ACC112 (cell line): Measurements from ENCODE around the gene CALHM4.

ENCODE experiments used
- H2AFZ ChIP-seq: fragments of 200-600 bp; sonication (generic); one replicate; pipeline ENCODE4 v1.6.0; 2017; ENCODE audit warnings: antibody characterized with exemption, low read length; ENCODE audit not compliant: unreplicated experiment
- H3K27ac ChIP-seq: fragments of 200-600 bp; sonication (generic); 2 replicates; pipeline ENCODE4 v1.5.1; 2014; ENCODE audit warnings: low read depth, mild to moderate bottlenecking, antibody characterized with exemption, low read length, moderate library complexity
- H3K27me3 ChIP-seq: fragments of 200-600 bp; sonication (generic); 2 replicates; pipeline ENCODE4 v1.6.1; 2014; ENCODE audit warnings: mild to moderate bottlenecking, antibody characterized with exemption, low read length, moderate library complexity, mixed read lengths; ENCODE audit not compliant: insufficient read depth
- H3K36me3 ChIP-seq: fragments of 200-600 bp; sonication (generic); 2 replicates; pipeline ENCODE4 v1.6.1; 2016; ENCODE audit warnings: mild to moderate bottlenecking, antibody characterized with exemption, low read length, moderate library complexity, mixed read lengths; ENCODE audit not compliant: insufficient read depth
- H3K4me1 ChIP-seq: fragments of 200-600 bp; sonication (generic); one replicate; pipeline ENCODE4 v1.6.1; 2016; ENCODE audit warnings: low read length, mixed read lengths; ENCODE audit not compliant: insufficient read depth, unreplicated experiment, control insufficient read depth
- H3K4me3 ChIP-seq: fragments of 200-600 bp; sonication (generic); 2 replicates; pipeline ENCODE4 v1.5.1; 2014; ENCODE audit warnings: mild to moderate bottlenecking, low read depth, low read length
- H3K79me2 ChIP-seq: fragments of 200-600 bp; sonication (generic); one replicate; pipeline ENCODE4 v1.6.0; 2016; ENCODE audit warnings: low read length; ENCODE audit not compliant: control insufficient read depth, unreplicated experiment, insufficient read depth

Gene CALHM4

GRCh38 chr6:116522896-116523295 is 30.7 kb upstream of the CALHM4 start:
- Histone ChIP-seq H3K79me2 (no peaks in the 10 kb centered on the region), H3K36me3 (no peaks in the 10 kb centered on the region), H3K27me3 (no peaks in the 10 kb centered on the region), H3K4me1 (no peaks in the 10 kb centered on the region), H3K4me3 (no peak overlapping the region), H2AFZ (no peak overlapping the region), H3K27ac (no peak overlapping the region)

GRCh38 chr6:116524236-116524635 is 29.3 kb upstream of the CALHM4 start:
- no peak overlapping the region for H3K27ac ChIP-seq
- no peaks in the 10 kb centered on the region for H3K27me3 ChIP-seq
- no peak overlapping the region for H3K4me3 ChIP-seq
- H2AFZ ChIP-seq = no peak overlapping the region
- no peaks in the 10 kb centered on the region for H3K79me2 ChIP-seq
- H3K4me1 ChIP-seq = peaks cover 10% of the 10 kb centered on the region
- no peaks in the 10 kb centered on the region for H3K36me3 ChIP-seq

GRCh38 chr6:116528133-116528532 is 25.4 kb upstream of the CALHM4 start:
- no peak overlapping the region for H3K4me3 ChIP-seq
- peaks cover 14% of the 10 kb centered on the region for H3K4me1 ChIP-seq
- no peaks in the 10 kb centered on the region for H3K27me3 ChIP-seq
- no peaks in the 10 kb centered on the region for H3K36me3 ChIP-seq
- H3K27ac ChIP-seq = no peak overlapping the region
- H3K79me2 ChIP-seq = no peaks in the 10 kb centered on the region
- H2AFZ ChIP-seq = no peak overlapping the region

- Histone ChIP-seq H3K27me3 (no peaks in the 10 kb centered on the region), H3K79me2 (no peaks in the 10 kb centered on the region), H3K27ac (no peak overlapping the region), H3K4me1 (peaks cover 14% of the 10 kb centered on the region), H3K36me3 (no peaks in the 10 kb centered on the region), H2AFZ (peak overlapping the region; percentile 44), H3K4me3 (no peak overlapping the region)
These were observed 24.8 kb upstream of the CALHM4 start for GRCh38 chr6:116528780-116529179.

GRCh38 chr6:116529466-116530290 is 23.9 kb upstream of the CALHM4 start:
- no peaks in the 10 kb centered on the region for H3K36me3 ChIP-seq
- no peak overlapping the region for H3K27ac ChIP-seq
- H3K4me3 ChIP-seq = no peak overlapping the region
- H2AFZ ChIP-seq = no peak overlapping the region
- no peaks in the 10 kb centered on the region for H3K79me2 ChIP-seq
- H3K4me1 ChIP-seq = peaks cover 14% of the 10 kb centered on the region
- no peaks in the 10 kb centered on the region for H3K27me3 ChIP-seq

- Histone ChIP-seq H3K36me3 (no peaks in the 10 kb centered on the region), H3K4me3 (no peak overlapping the region), H3K79me2 (no peaks in the 10 kb centered on the region), H3K4me1 (peaks cover 20% of the 10 kb centered on the region), H2AFZ (no peak overlapping the region), H3K27me3 (no peaks in the 10 kb centered on the region), H3K27ac (no peak overlapping the region)
These were observed 23.1 kb upstream of the CALHM4 start for GRCh38 chr6:116530436-116530835.

GRCh38 chr6:116531675-116532570 is 21.6 kb upstream of the CALHM4 start:
- peaks cover 20% of the 10 kb centered on the region for H3K4me1 ChIP-seq
- H3K79me2 ChIP-seq = no peaks in the 10 kb centered on the region
- no peak overlapping the region for H3K27ac ChIP-seq
- H2AFZ ChIP-seq = no peak overlapping the region
- no peaks in the 10 kb centered on the region for H3K36me3 ChIP-seq
- H3K27me3 ChIP-seq = no peaks in the 10 kb centered on the region
- no peak overlapping the region for H3K4me3 ChIP-seq

GRCh38 chr6:116533233-116533957 is 20.2 kb upstream of the CALHM4 start:
- no peak overlapping the region for H3K4me3 ChIP-seq
- no peaks in the 10 kb centered on the region for H3K36me3 ChIP-seq
- H3K27me3 ChIP-seq = no peaks in the 10 kb centered on the region
- no peak overlapping the region for H3K27ac ChIP-seq
- H3K79me2 ChIP-seq = no peaks in the 10 kb centered on the region
- peaks cover 18% of the 10 kb centered on the region for H3K4me1 ChIP-seq
- peak overlapping the region; percentile 53 for H2AFZ ChIP-seq

GRCh38 chr6:116535109-116535508 is 18.4 kb upstream of the CALHM4 start:
- Histone ChIP-seq H3K27me3 (no peaks in the 10 kb centered on the region), H2AFZ (no peak overlapping the region), H3K36me3 (no peaks in the 10 kb centered on the region), H3K4me3 (no peak overlapping the region), H3K27ac (no peak overlapping the region), H3K79me2 (no peaks in the 10 kb centered on the region), H3K4me1 (peaks cover 11% of the 10 kb centered on the region)

- no peak overlapping the region for H3K4me3 ChIP-seq
- H3K36me3 ChIP-seq = no peaks in the 10 kb centered on the region
- no peaks in the 10 kb centered on the region for H3K27me3 ChIP-seq
- no peak overlapping the region for H3K27ac ChIP-seq
- H2AFZ ChIP-seq = peak overlapping the region; percentile 71
- no peaks in the 10 kb centered on the region for H3K79me2 ChIP-seq
- peaks cover 11% of the 10 kb centered on the region for H3K4me1 ChIP-seq
These were observed 17.3 kb upstream of the CALHM4 start for GRCh38 chr6:116536216-116536621.
